Stimulated activated CD8-positive, alpha-beta memory T cell treated with anti-CD3 and anti-CD28 coated beads, Interleukin-12 subunit alpha, Interleukin-12 subunit beta, amount 100 ng/mL, for 4 hours (primary cell): Measurements from ENCODE around the gene PAQR4.
A peak's percentile ranks its signal among the peaks of the same experiment; 100 is the strongest.

Experiments used
- DNase-seq: peaks from one replicate; pipeline ENCODE4 v3.0.0-alpha.2; 2020; ENCODE audit warnings: low read depth

PAQR4 gene

DNA sequence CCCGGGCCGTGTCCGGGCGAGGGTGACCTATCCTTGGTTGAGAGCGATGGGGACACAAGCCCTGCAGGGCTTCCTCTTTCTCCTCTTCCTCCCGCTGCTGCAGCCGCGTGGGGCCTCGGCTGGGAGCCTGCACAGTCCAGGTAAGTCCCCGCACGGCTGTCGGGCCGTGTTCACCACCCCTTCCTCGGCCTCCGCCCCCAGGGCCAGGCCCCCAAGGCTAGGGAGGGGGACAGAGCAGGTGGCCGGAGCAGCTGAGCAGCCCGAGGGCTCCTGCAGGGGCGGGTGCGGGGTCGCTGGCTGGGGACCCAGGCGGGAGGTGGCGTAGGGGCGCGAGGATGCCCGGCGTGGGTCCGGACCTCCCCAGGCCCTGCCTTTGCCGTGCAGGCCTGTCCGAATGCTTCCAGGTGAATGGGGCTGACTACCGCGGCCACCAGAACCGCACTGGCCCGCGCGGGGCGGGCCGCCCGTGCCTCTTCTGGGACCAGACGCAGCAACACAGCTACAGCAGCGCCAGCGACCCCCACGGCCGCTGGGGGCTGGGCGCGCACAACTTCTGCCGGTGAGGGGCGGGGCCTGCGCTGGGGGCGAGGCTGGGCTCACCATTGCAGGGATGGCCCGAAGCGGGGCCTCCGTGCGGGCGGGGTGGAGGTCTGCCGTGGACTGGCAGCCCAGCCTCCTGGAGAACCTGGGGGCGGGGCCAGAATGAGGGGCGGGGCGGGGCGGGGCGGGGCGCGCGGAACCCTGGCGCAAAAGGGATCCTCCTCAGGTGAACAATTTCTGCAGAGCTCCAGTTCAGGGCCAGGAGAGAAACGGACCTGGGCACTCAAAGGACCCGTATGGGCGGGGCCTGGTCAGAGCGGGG, 4.4 kb upstream of the PAQR4 start:
- no peak for DNase-seq

DNA sequence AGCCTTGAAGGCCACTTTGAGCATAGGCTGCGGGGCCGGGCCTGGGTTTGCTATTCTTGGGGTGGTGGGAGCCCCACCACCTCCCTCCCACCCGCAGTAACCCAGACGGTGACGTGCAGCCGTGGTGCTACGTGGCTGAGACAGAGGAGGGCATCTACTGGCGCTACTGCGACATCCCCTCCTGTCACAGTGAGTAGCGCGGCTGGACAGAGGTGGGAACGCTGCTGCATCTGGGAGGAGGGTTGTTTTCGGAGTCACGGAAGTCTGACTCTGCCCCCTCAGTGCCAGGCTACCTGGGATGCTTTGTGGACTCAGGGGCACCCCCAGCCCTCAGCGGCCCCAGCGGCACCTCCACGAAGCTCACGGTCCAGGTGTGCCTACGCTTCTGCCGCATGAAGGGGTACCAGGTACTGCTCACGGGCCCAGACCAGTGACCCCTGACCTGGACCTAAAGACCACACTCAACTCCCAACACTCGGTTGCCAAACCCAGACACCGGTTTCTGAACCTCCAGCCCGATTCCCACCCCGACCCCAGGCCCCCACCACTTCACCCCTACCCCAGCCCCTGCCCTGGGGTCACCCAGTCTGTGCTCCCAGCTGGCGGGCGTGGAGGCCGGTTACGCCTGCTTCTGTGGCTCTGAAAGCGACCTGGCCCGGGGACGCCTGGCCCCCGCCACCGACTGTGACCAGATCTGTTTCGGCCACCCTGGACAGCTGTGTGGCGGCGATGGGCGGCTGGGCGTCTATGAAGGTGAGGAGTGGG, 2.9 kb upstream of the PAQR4 start:
- no peak for DNase-seq

DNA sequence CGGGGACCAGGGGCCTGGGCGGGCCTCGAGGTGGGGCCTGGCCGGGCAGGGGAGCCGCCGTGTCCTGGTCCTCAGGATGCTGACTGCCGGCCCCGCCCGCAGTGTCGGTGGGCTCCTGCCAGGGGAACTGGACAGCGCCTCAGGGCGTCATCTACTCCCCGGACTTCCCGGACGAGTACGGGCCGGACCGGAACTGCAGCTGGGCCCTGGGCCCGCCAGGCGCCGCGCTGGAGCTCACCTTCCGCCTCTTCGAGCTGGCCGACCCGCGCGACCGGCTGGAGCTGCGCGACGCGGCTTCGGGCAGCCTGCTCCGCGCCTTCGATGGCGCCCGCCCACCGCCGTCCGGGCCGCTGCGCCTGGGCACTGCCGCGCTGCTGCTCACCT, 2.3 kb upstream of the PAQR4 start:
- DNase-seq = no peak

- DNase-seq = no peak
Observed at GRCh38 chr16:2967211-2967631, 1.9 kb upstream of the PAQR4 start.

- no peak for DNase-seq
Observed at GRCh38 chr16:2967721-2968161, 1.4 kb upstream of the PAQR4 start.

GRCh38 chr16:2968368-2968737, 795 bp upstream of the PAQR4 start:
- DNase-seq = no peak

DNA sequence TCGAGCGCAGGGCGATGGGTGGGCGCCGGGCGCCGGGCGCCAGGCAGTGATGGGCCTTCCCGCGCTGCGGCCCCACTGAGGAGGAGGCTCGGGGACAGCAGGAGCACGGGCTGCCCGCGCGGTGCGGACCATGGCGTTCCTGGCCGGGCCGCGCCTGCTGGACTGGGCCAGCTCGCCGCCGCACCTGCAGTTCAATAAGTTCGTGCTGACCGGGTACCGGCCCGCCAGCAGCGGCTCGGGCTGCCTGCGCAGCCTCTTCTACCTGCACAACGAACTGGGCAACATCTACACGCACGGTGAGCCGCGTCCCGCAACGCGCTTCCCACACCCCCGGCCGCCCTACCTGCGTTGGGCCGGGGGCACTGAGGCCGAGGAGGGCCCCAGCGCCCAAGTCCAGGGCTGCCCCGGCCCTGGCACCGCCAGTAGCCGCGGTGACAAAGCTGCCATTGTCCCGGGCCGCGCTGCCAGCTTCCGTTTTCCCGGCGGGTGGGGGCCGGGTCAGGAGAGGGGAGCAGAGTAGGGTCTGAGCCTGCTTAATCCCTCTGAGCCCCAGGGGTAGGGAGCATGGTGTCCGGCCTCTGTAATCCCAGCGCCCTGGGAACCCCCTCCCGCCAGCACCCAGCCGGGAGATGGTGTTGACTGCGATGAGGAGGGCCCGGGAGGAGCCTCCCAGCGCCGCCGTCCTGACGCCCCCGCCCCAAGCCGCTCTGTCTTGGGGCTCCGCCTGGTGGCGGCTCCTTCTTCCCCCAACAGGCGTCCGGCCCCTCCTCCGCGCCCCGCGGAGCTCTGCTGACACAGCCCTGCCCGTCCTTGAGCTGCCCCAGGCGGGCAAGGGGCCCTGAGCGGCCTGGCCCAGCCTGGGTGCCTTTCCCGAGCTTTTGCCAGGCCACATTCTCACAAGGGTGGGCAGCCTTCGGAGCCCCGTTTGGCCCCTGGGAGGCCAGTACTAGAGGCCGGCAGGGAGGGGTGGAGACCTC, 685 bp downstream of the PAQR4 start:
- peak; percentile 45 for DNase-seq

DNA sequence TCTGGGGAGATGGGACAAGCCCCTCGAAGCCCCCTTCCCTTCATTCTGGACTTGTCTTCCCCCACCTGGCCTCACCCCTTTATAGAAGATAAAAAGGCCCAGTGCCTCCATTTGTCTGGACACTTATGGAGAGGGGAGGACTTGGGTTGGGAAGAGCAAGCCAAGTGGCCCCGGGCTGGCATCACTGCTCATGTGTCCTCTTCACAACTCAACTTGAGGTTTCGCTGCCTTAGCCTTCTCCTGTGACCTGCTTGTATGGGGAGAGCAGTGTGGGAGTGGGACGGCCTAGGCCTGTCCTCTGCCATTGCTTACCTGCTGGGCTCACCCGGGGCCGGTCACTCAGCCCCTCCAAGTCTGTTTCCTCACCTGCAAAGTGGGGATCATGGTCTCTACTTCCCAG, 1.4 kb downstream of the PAQR4 start:
- DNase-seq = no peak

GRCh38 chr16:2971134-2971984, 2.2 kb downstream of the PAQR4 start:
- DNase-seq = no peak

- DNase-seq = no peak
Observed at GRCh38 chr16:2971985-2972784, 3.0 kb downstream of the PAQR4 start.

DNA sequence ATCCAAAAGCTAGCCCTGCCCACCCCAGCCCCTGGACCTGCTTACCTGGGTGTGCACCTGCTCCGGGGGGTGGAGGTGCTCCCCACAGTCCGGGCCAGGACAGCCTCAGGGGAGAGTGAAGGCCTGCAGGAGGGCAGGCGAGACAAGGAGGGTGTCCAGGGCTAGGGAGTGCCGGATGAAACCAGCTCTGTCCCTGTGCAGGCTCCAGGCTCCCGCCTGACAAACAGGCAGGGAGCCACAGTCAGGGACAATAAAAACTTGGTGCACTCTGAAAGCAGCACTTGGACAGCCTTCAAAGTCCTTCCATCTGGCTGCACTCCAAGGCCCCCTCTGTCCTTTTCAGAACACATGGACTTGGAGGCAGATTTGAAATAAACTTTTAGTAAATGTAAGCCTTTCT, 3.9 kb downstream of the PAQR4 start:
- no peak for DNase-seq

DNA sequence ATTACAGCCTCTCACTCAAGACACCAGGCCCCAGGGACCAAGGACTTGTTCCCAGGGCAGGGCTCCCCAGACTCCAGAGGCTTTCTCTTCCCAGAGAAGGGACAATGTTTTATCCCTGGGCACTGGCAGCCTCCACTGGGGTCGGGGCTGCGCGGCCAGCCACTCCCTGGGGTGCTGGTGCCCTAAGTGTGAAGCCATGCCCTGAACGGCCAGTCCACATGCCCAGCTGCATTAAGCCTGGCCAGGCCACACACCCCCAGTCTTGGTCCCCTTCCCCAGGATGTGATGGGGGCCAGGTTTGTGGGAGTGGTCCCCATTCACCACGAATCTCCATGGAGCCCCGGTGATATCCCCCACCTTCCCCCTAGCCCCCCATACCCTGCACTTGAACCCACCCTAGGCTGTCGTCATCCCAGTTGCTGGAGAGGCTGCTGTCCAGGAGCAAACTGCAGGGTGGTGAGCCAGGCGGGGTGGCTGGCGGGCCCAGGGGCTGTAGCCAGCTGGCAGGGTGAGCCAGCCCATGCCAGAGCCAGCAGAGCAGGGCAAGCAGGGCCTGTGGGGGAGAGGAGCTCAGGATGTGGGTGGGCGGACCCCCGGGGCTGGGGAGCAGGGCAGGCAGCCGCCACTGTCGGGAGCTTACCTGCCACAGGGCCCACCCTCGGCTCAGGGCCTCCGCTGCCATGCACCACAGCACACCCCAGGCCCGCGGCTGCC, 4.6 kb downstream of the PAQR4 start:
- no peak for DNase-seq

DNA sequence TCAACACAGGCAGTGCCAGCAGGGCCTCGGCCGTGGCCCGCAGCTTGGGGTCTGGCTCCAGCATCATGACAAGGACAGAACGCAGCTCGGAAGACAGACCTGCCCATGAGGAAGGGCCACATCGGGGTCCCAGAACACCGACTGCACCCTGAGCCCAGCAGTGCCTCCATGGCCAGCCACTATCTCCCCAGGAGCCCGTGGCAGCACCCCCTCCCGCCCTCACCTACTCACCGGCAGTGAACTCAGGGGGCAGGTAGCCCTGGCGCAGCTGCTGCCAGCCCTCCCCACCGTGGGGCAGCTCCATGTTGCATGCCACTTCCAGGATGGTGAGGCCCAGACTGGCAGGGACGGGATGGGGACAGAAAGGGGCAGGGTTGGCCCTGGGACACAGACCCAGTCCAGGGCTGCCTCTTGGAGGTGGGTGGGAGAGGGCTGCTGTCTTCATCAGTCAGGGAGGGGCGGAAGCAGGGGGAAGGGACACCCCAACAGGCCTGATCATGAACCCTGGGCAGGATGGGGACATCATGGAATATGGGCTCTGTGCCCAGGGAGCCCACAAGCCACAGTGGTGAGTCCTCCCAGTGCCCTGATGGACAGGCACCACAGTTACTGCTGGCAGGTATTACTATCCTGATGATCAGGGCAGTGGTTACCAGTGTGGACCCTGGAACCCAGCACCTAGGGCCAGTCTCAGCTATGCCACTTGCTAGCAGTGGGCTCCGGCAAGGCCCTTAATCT, 5.3 kb downstream of the PAQR4 start:
- no peak for DNase-seq

DNA sequence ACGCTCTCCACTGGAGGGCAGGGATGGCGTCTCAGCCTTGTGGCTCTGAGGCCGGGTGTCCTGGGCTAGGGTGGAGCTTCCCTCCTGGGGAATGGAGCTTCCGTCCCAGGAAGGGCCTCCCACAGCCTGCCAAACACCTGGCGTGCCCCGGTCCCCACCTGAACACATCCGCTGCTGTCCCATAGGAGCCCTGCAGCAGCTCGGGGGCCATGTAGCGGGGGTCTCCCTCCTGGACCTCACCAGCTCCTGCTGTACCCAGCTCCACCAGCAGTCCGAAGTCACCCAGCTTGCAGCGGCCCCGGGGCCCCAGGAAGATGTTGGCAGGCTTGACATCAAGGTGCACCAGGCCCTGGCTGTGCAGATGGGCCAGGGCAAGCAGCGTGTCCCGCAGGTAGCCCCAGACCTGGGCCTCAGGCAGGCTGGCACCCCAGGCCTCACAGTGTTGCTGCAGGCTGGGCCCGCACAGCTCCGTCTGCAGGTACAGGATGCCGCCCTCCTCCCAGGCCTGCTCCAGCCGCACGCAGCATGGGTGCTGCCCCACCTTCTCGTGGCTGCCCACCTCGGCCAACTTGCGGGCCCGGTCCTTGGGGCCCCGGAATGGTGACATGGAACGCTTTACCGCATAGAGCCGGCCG, 6.1 kb downstream of the PAQR4 start:
- DNase-seq = no peak

DNA sequence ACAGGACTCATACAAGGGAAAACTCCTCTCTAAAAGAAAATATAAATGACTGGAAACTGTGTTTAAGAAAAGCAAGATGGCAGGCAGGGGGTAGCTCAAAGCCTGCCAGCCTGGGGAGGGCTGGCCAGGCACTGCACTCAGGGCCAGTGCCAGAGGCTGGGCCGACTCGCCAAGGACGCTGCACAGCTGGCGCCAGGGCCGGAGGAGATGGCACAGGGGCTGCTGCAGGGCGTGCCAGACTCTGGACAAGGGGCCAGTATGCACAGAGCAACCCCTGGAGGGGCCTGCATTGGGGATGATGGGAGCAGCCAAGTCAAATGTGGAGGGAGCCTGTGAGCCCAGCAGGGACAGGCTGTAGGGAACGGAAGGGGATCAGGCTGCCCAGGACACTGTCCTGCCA, 7.1 kb downstream of the PAQR4 start:
- DNase-seq = no peak

GRCh38 chr16:2976673-2977072, 7.5 kb downstream of the PAQR4 start:
- DNase-seq = no peak

DNA sequence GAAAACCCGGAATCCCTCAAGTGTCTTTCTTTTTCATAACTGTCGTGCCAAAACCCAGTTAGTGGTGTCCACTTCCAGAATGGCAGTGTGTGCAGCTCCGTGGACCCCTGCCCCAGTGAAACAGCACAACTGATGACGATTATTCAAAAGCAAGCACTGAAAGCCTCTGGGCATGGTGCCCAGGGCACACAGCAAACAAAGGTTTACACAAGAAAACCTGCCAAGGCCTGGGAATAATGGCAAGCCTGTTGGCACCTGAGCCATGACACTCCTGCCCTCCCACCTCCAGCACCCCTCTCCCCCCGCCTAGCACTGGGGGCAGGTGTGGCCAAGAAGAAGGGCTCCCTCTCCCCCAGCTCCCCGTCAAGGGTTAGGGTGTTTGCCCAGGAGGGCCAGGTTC, 8.3 kb downstream of the PAQR4 start:
- DNase-seq = no peak

DNA sequence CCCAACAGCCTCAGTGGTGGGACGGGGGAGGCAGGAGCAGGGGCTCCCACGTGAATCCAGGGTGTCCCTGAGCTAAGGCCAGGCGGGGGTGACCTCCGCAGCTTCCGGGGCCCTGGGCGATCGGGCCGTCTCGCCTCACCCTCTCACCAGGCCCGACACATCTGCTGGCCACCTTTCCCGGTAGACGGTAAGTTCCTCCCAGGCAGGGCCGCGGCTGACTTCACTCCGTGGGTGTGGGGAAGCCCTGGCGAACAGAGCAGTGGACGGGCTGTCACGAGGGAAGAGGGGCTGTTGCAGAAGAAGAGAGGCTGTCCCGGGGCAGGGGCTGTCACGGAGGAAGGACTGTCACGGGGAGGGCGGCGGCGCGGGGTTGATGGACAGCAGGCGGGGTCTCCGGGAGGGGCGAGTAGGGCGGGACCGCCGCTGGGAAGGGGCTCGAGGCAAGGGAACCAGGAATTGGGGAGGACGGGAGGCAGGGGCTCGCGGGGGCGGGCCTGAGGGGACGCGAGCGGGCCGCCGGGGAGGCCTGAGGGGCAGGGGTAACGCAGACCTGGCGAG, 10.6 kb downstream of the PAQR4 start:
- no peak for DNase-seq
